Kidney (tissue), 14 donors: ENCODE measurements around the gene HOMER2. TPM values are rescaled to one million over a fixed set of nuclear protein-coding genes. Genes with fewer than 3 reads are reported as not detected.
A peak's percentile ranks its signal among the peaks of the same experiment; 100 is the strongest.

Experiments
- DNase-seq, 5 donors: peaks; one replicate each; pipeline ENCODE4 v3.0.0-alpha.2; 2013 to 2020
- FAIRE-seq: peaks from 2 replicates; lab custom pipeline; 2012; peaks lifted over from hg19 to GRCh38; lab: Jason Lieb, UNC
- H3K27ac ChIP-seq, 2 donors: one replicate each; pipeline ENCODE4 v1.7.0; 2013; ENCODE audit warnings: low read depth in 2 of 2, low read length in 2 of 2, inconsistent platforms in 1 of 2
- H3K27me3 ChIP-seq: one replicate; pipeline ENCODE4 v1.7.1; 2013; ENCODE audit warnings: low read length, inconsistent platforms; ENCODE audit not compliant: control insufficient read depth, insufficient read depth
- H3K36me3 ChIP-seq, 3 donors: one replicate each; pipeline versions ENCODE4 v1.7.0 to v1.7.1; 2013; ENCODE audit warnings: low read length in 3 of 3, control low read depth in 1 of 3, inconsistent platforms in 1 of 3; ENCODE audit not compliant: insufficient read depth in 3 of 3, control insufficient read depth in 2 of 3
- H3K4me1 ChIP-seq, 3 donors: one replicate each; pipeline versions ENCODE4 v1.7.0 to v1.7.1; 2013; ENCODE audit warnings: low read length in 3 of 3, inconsistent platforms in 1 of 3, low read depth in 1 of 3; ENCODE audit not compliant: control insufficient read depth in 2 of 3, insufficient read depth in 2 of 3
- H3K4me3 ChIP-seq, 3 donors: one replicate each; pipeline versions ENCODE4 v1.7.0 to v1.8.1; 2013; ENCODE audit warnings: low read length in 3 of 3, control low read depth in 1 of 3, inconsistent platforms in 1 of 3
- H3K9ac ChIP-seq, 3 donors: one replicate each; pipeline versions ENCODE4 v1.7.0 to v1.7.1; 2013; ENCODE audit warnings: low read length in 3 of 3, control low read depth in 1 of 3, inconsistent platforms in 1 of 3
- H3K9me3 ChIP-seq, 3 donors: one replicate each; pipeline versions ENCODE4 v1.7.0 to v1.7.1; 2013; ENCODE audit warnings: low read length in 3 of 3, control low read depth in 1 of 3, inconsistent platforms in 1 of 3; ENCODE audit not compliant: control insufficient read depth in 2 of 3, insufficient read depth in 1 of 3
- CTCF ChIP-seq: IDR thresholded peaks from 3 replicates; pipeline ENCODE4 v1.5.1; 2012; ENCODE audit warnings: mild to moderate bottlenecking, moderate library complexity, borderline replicate concordance; ENCODE audit not compliant: insufficient read depth; ENCODE audit errors: extremely low read depth
- intact Hi-C: fragments of 100-400 bp; cut with DNase I; formaldehyde crosslinking; loops from one replicate; pipeline ENCODE4 v1.11.1; 2022
- polyA plus RNA-seq: library from polyadenylated mRNA; stranded (reverse); fragments of 350-450 nt; fragmentation: Illumina TruSeq; extraction: RNeasy Lipid Tissue Mini Kit (QIAGEN cat#74804); gene quantifications from one replicate; pipeline ENCODE4 v1.2.3, GENCODE V29; 2014; ENCODE audit warnings: low read depth, low replicate concordance; ENCODE audit not compliant: insufficient read depth
- total RNA-seq: library from RNA; stranded (reverse); fragmentation: NEBNext Ultra II Directional; extraction: Animal tissue kit (Norgen Biotek cat#: 25700); gene quantifications from one replicate; pipeline ENCODE4 v1.2.1, GENCODE V29; 2021
- donor health status: control.
- donor health status: control.
- donor health status: control.
- donor health status: control.
- donor health status: control.
- donor health status: DM: yes; HTN: yes; CAD: no.
- donor health status: Normal renal cell carcinoma (clear cell type).

The HOMER2 gene
- total and polyA plus RNA-seq, 2 donors from 2014 or later = 4.6 to 35.8 TPM

GRCh38 chr15:82945326-82945725 lies 7.2 kb downstream of the HOMER2 start:
- no peaks in the 10 kb centered on the region for H3K9me3 ChIP-seq
- no peak overlapping the region for H3K9ac ChIP-seq
- H3K36me3 ChIP-seq = no peaks in the 10 kb centered on the region
- no peak overlapping the region for H3K4me3 ChIP-seq
- intact Hi-C loops = no loop called here
- no peak overlapping the region for H3K27ac ChIP-seq
- no peaks in the 10 kb centered on the region for H3K4me1 ChIP-seq
- FAIRE-seq (no peak), DNase-seq (no peak)
- no peaks in the 10 kb centered on the region for H3K27me3 ChIP-seq
- no peak for TF ChIP-seq CTCF

- Histone ChIP-seq H3K27me3 (no peaks in the 10 kb centered on the region), H3K4me1 (no peaks in the 10 kb centered on the region), H3K4me3 (no peak overlapping the region), H3K36me3 (no peaks in the 10 kb centered on the region), H3K9ac (no peak overlapping the region), H3K27ac (no peak overlapping the region), H3K9me3 (no peaks in the 10 kb centered on the region)
- TF ChIP-seq CTCF = no peak
- intact Hi-C loops = no loop called here
- DNase-seq (peak in 3 of 5 donors; percentile 40 to 82 (median 70)), FAIRE-seq (no peak)
These were observed 7.7 kb downstream of the HOMER2 start for GRCh38 chr15:82944821-82945220.

GRCh38 chr15:82944056-82944455 lies 8.5 kb downstream of the HOMER2 start:
- Histone ChIP-seq H3K36me3 (no peaks in the 10 kb centered on the region), H3K9ac (no peak overlapping the region), H3K4me1 (no peaks in the 10 kb centered on the region), H3K4me3 (no peak overlapping the region), H3K27me3 (no peaks in the 10 kb centered on the region), H3K9me3 (no peaks in the 10 kb centered on the region), H3K27ac (no peak overlapping the region)
- FAIRE-seq (no peak), DNase-seq (no peak)
- intact Hi-C loops = no loop called here
- no peak for TF ChIP-seq CTCF

GRCh38 chr15:82943176-82943575 lies 9.3 kb downstream of the HOMER2 start:
- Histone ChIP-seq H3K9ac (no peak overlapping the region), H3K4me1 (no peaks in the 10 kb centered on the region)
- FAIRE-seq = no peak

More at GRCh38 chr15:82943176-82943575, 9.3 kb downstream of the HOMER2 start:
- Histone ChIP-seq H3K4me3 (no peak overlapping the region), H3K27ac (no peak overlapping the region), H3K36me3 (no peaks in the 10 kb centered on the region), H3K9me3 (no peaks in the 10 kb centered on the region), H3K27me3 (no peaks in the 10 kb centered on the region)
- intact Hi-C loops = no loop called here
- TF ChIP-seq CTCF = no peak
- DNase-seq = no peak
